SK-N-SH (cell line): ENCODE data around the gene FAM120B. TPM values are rescaled to one million over a fixed set of nuclear protein-coding genes. Genes with fewer than 3 reads are reported as not detected.
"Not testable (repeated sequence)": the region's sequence is repeated elsewhere in the genome, so short reads cannot be mapped to it uniquely, and the experiment has no call there.

Source experiments
- CTCF ChIA-PET: fragments of 300-600, 350-600 bp; formaldehyde crosslinking; extraction: SDS; loops from one replicate; lab custom pipeline; 2021; lab: Yijun Ruan, JAX
- POLR2A ChIA-PET: fragments of 350-600 bp; sonication (Branson Sonifier 250); formaldehyde crosslinking; extraction: SDS; loops from one replicate; lab custom pipeline; 2020; ENCODE audit warnings: antibody characterized with exemption, inconsistent platforms; lab: Yijun Ruan, JAX
- DNase-seq: peaks from one replicate; pipeline ENCODE4 v3.0.0; 2012
- H2AFZ ChIP-seq: fragments of 200-600 bp; sonication (generic); 2 replicates; pipeline ENCODE4 v1.8.1; 2016; ENCODE audit warnings: antibody characterized with exemption, mild to moderate bottlenecking, low read depth
- H3F3A ChIP-seq: fragments of 200-600 bp; sonication (generic); replicated peaks from 2 replicates; pipeline ENCODE3; 2016; ENCODE audit warnings: antibody characterized with exemption, mild to moderate bottlenecking; ENCODE audit not compliant: insufficient read depth
- H3K27ac ChIP-seq, 2 experiments: fragments of 200-500 bp in 1 of 2; fragments of 200-600 bp in 1 of 2; sonication (Bioruptor generic) in 1 of 2; sonication (generic), shearing (Covaris generic) in 1 of 2; 2 replicates each; pipeline versions ENCODE4 v1.5.1 to v1.6.1; 2014 to 2016; ENCODE audit warnings: low read depth in 2 of 2, inconsistent platforms in 1 of 2, low read length in 1 of 2, mild to moderate bottlenecking in 1 of 2, mixed read lengths in 1 of 2
- H3K27me3 ChIP-seq: fragments of 200-600 bp; sonication (generic), shearing (Covaris generic); 2 replicates; pipeline ENCODE4 v1.6.1; 2016; ENCODE audit warnings: mixed run types; ENCODE audit not compliant: insufficient read depth
- H3K36me3 ChIP-seq, 2 experiments: fragments of 200-500 bp in 1 of 2; fragments of 200-600 bp in 1 of 2; sonication (Bioruptor generic) in 1 of 2; sonication (generic) in 1 of 2; replicated peaks in 1 of 2; 2 replicates each; pipeline versions ENCODE3 to v1.5.1; 2014 to 2016; ENCODE audit warnings: low read length in 1 of 2, mild to moderate bottlenecking in 1 of 2; ENCODE audit not compliant: insufficient read depth in 2 of 2, control insufficient read depth in 1 of 2
- H3K4me1 ChIP-seq, 2 experiments: fragments of 200-500 bp in 1 of 2; fragments of 200-600 bp in 1 of 2; sonication (Bioruptor generic) in 1 of 2; sonication (generic), shearing (Covaris generic) in 1 of 2; 2 replicates each; pipeline versions ENCODE4 v1.5.1 to v1.6.1; 2014 to 2016; ENCODE audit warnings: low read depth in 1 of 2, low read length in 1 of 2, mixed run types in 1 of 2; ENCODE audit not compliant: insufficient read depth in 2 of 2, control insufficient read depth in 1 of 2
- H3K4me2 ChIP-seq: fragments of 200-600 bp; sonication (generic), shearing (Covaris generic); 2 replicates; pipeline ENCODE4 v1.6.1; 2017; ENCODE audit warnings: mixed run types
- H3K4me3 ChIP-seq, 2 experiments: fragments of 200-500 bp in 1 of 2; fragments of 200-600 bp in 1 of 2; sonication (Bioruptor generic) in 1 of 2; sonication (generic), shearing (Covaris generic) in 1 of 2; 2 replicates each; pipeline versions ENCODE4 v1.5.1 to v1.8.1; 2014 to 2016; ENCODE audit warnings: low read depth in 2 of 2, inconsistent platforms in 1 of 2, low read length in 1 of 2, mild to moderate bottlenecking in 1 of 2, mixed read lengths in 1 of 2, moderate library complexity in 1 of 2
- H3K79me2 ChIP-seq: fragments of 200-600 bp; sonication (generic); 2 replicates; pipeline ENCODE4 v1.8.1; 2017; ENCODE audit warnings: mild to moderate bottlenecking; ENCODE audit not compliant: insufficient read depth
- H3K9ac ChIP-seq: fragments of 200-600 bp; sonication (generic); 2 replicates; pipeline ENCODE4 v1.6.1; 2017; ENCODE audit warnings: mixed run types
- H3K9me2 ChIP-seq: fragments of 200-600 bp; sonication (generic); 2 replicates; pipeline ENCODE4 v1.6.1; 2017; ENCODE audit warnings: mixed run types
- H3K9me3 ChIP-seq: fragments of 200-600 bp; sonication (generic); 2 replicates; pipeline ENCODE4 v1.6.1; 2017; ENCODE audit warnings: mixed run types, mild to moderate bottlenecking, moderate library complexity
- H4K20me1 ChIP-seq: fragments of 200-600 bp; sonication (generic); 2 replicates; pipeline ENCODE4 v1.6.1; 2017; ENCODE audit warnings: mild to moderate bottlenecking, mixed run types; ENCODE audit not compliant: insufficient read depth
- EP300 ChIP-seq, 2 experiments: IDR thresholded peaks; 2 replicates each; pipeline versions ENCODE4 v1.4.0 to v1.6.1; 2012; ENCODE audit warnings: borderline replicate concordance in 1 of 2, low read depth in 1 of 2, low read length in 1 of 2
- GABPA ChIP-seq: IDR thresholded peaks from 2 replicates; pipeline ENCODE4 v1.4.0; 2012; ENCODE audit warnings: low read depth, mild to moderate bottlenecking
- JUND ChIP-seq: IDR thresholded peaks from 2 replicates; pipeline ENCODE4 v1.4.0; 2012
- MEF2A ChIP-seq: IDR thresholded peaks from 2 replicates; pipeline ENCODE4 v1.4.0; 2012; ENCODE audit warnings: low read depth, borderline replicate concordance
- MXI1 ChIP-seq: IDR thresholded peaks from 2 replicates; pipeline ENCODE4 v1.6.1; 2012; ENCODE audit warnings: mild to moderate bottlenecking, low read depth, low read length, improper control_type of control experiment
- POLR2AphosphoS5 ChIP-seq: IDR thresholded peaks from 2 replicates; pipeline ENCODE4 v1.6.1; 2012; ENCODE audit warnings: low read depth, low read length
- RAD21 ChIP-seq: IDR thresholded peaks from 2 replicates; pipeline ENCODE4 v1.6.1; 2012; ENCODE audit warnings: mild to moderate bottlenecking, low read length
- SIN3A ChIP-seq: IDR thresholded peaks from 2 replicates; pipeline ENCODE4 v1.6.1; 2012; ENCODE audit warnings: low read depth, mild to moderate bottlenecking, low read length, moderate library complexity, borderline replicate concordance
- SMC3 ChIP-seq: IDR thresholded peaks from 2 replicates; pipeline ENCODE4 v1.6.1; 2012; ENCODE audit warnings: low read depth, low read length, improper control_type of control experiment
- TAF1 ChIP-seq: IDR thresholded peaks from 2 replicates; pipeline ENCODE4 v1.6.1; 2012; ENCODE audit warnings: low read depth, mild to moderate bottlenecking, low read length, moderate library complexity, borderline replicate concordance
- YY1 ChIP-seq: IDR thresholded peaks from 2 replicates; pipeline ENCODE4 v1.4.0; 2012; ENCODE audit warnings: low read depth, mild to moderate bottlenecking
- ZBTB33 ChIP-seq: IDR thresholded peaks from 2 replicates; pipeline ENCODE4 v1.4.0; 2012; ENCODE audit warnings: low read depth, borderline replicate concordance
- WGBS: methylation state at CpG from one replicate; pipeline ENCODE4 v1.1.6; 2017; ENCODE audit warnings: low lambda C conversion rate; 5-methylcytosine and 5-hydroxymethylcytosine counted together
- polyA plus RNA-seq, 3 experiments: library from polyadenylated mRNA; depleted of rRNA; stranded (reverse); fragments of >200 nt; gene quantifications; 2 replicates each; pipeline ENCODE4 v1.2.3, GENCODE V29; 2012
- TF ChIP-seq, protein P1 (sequence below): IDR thresholded peaks from 2 replicates; pipeline ENCODE4 v1.4.0; 2012; ENCODE audit warnings: low read depth, borderline replicate concordance
- TF ChIP-seq, protein P2 (sequence below): IDR thresholded peaks from 2 replicates; pipeline ENCODE4; 2012
- TF ChIP-seq, protein P3 (sequence below): fragments of 150-350 bp; IDR thresholded peaks from 2 replicates; pipeline ENCODE4 v1.6.1; 2016; ENCODE audit warnings: mild to moderate bottlenecking, low read depth, low read length
- TF ChIP-seq, protein P4 (sequence below): IDR thresholded peaks from 2 replicates; pipeline ENCODE4 v1.4.0; 2012; ENCODE audit warnings: low read depth

Gene FAM120B
- polyA plus RNA-seq, 1 of the 3 experiments (the other 2 are of a cell fraction), result 7.7 TPM

- DNase-seq, result no peak
- Histone ChIP-seq H2AFZ (no peak overlapping the region), H3K4me1 (no peaks in the 10 kb centered on the region; a peak in 1 of 4 replicates), H3K4me3 (no peak overlapping the region), H3K27ac (no peak overlapping the region), H3K4me2 (no peak overlapping the region), H3K9ac (no peak overlapping the region), H3K9me2 (no peaks in the 10 kb centered on the region), H3K9me3 (no peaks in the 10 kb centered on the region), H3K27me3 (no peaks in the 10 kb centered on the region), H3K79me2 (peaks cover 10% of the 10 kb centered on the region; the same call in 1 of the 2 replicates), H3F3A (no peaks in the 10 kb centered on the region), H3K36me3 (peaks cover 57 to 70% of the 10 kb centered on the region in 2 experiments), H4K20me1 (no peaks in the 10 kb centered on the region)
- ChIA-PET POLR2A (no interaction called here), CTCF (interaction anchor here (0.7 to 2.3 kb wide), 3 partner anchors 188 to 201 kb away, joined by 3 to 4 read pairs (median 3); no protein-coding TSS in a partner anchor)
- no peak for TF ChIP-seq POLR2AphosphoS5
- TF ChIP-seq RAD21, result no peak
- TF ChIP-seq, protein P1, sequence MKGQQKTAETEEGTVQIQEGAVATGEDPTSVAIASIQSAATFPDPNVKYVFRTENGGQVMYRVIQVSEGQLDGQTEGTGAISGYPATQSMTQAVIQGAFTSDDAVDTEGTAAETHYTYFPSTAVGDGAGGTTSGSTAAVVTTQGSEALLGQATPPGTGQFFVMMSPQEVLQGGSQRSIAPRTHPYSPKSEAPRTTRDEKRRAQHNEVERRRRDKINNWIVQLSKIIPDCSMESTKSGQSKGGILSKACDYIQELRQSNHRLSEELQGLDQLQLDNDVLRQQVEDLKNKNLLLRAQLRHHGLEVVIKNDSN, result no peak
- no peak for TF ChIP-seq MEF2A
- TF ChIP-seq, protein P2, sequence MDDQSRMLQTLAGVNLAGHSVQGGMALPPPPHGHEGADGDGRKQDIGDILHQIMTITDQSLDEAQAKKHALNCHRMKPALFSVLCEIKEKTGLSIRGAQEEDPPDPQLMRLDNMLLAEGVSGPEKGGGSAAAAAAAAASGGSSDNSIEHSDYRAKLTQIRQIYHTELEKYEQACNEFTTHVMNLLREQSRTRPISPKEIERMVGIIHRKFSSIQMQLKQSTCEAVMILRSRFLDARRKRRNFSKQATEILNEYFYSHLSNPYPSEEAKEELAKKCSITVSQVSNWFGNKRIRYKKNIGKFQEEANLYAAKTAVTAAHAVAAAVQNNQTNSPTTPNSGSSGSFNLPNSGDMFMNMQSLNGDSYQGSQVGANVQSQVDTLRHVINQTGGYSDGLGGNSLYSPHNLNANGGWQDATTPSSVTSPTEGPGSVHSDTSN, result no peak
- no peak for TF ChIP-seq JUND
- TF ChIP-seq YY1, result no peak
- TF ChIP-seq, protein P3, sequence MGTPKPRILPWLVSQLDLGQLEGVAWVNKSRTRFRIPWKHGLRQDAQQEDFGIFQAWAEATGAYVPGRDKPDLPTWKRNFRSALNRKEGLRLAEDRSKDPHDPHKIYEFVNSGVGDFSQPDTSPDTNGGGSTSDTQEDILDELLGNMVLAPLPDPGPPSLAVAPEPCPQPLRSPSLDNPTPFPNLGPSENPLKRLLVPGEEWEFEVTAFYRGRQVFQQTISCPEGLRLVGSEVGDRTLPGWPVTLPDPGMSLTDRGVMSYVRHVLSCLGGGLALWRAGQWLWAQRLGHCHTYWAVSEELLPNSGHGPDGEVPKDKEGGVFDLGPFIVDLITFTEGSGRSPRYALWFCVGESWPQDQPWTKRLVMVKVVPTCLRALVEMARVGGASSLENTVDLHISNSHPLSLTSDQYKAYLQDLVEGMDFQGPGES, result no peak
- TF ChIP-seq, protein P4, sequence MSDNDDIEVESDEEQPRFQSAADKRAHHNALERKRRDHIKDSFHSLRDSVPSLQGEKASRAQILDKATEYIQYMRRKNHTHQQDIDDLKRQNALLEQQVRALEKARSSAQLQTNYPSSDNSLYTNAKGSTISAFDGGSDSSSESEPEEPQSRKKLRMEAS, result no peak
- no peak for TF ChIP-seq SMC3
- TF ChIP-seq MXI1, result no peak
- no peak for TF ChIP-seq GABPA
- TF ChIP-seq ZBTB33, result no peak
- no peak for TF ChIP-seq SIN3A
- TF ChIP-seq TAF1, result no peak
- TF ChIP-seq EP300 (IDR thresholded peaks at IDR 0.05; ENCODE audit: borderline replicate concordance in 1 of 2, low read depth in 1 of 2, low read length in 1 of 2), result no peak
- WGBS, result 86% methylated on average over 8 of the region's 8 CpGs
Observed at GRCh38 chr6:170329321-170329720, 22.8 kb downstream of the FAM120B start.

DNA sequence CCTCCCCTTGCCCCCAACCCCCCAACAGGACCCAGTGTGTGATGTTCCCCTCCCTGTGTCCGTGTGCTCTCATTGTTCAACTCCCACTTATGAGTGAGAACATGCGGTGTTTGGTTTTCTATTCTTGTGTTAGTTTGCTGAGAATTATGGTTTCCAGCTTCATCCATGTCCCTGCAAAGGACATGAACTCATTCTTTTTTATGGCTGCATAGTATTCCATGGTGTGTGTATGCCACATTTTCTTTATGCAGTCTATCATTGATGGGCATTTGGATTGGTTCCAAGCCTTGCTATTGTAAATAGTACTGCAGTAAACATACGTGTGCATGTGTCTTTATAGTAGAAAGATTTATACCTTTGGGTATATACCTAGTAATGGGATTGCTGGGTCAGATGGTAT is 28.6 kb downstream of the FAM120B start:
- DNase-seq, CTCF ChIA-PET: not testable (repeated sequence)
- WGBS, result 97% methylated on average over 3 of the region's 3 CpGs

More for the DNA sequence above, 28.6 kb downstream of the FAM120B start:
- H3K27me3 ChIP-seq, H3K4me3 ChIP-seq, H3F3A ChIP-seq, H3K4me1 ChIP-seq, H3K9me2 ChIP-seq, H3K9me3 ChIP-seq, POLR2A ChIA-PET, H3K4me2 ChIP-seq, H2AFZ ChIP-seq, H3K9ac ChIP-seq, H3K27ac ChIP-seq, H4K20me1 ChIP-seq: not testable (repeated sequence)
- H3K36me3 ChIP-seq, result peaks cover 29 to 45% of the 10 kb centered on the region in 2 experiments
- peaks cover 54% of the 10 kb centered on the region for H3K79me2 ChIP-seq
